ENCODE results near the gene IDH3B. TPM values are rescaled to one million over a fixed set of nuclear protein-coding genes. Genes with fewer than 3 reads are reported as not detected.

The IDH3B gene
- total RNA-seq, 1 experiment from 2014 or later = 132 TPM

- TF ChIP-seq YY1 (IDR thresholded peaks at IDR 0.05; ENCODE audit: extremely low read depth, insufficient replicate concordance, low read depth, low read length) (peak; percentile 97), CBX3 (IDR thresholded peaks at IDR 0.05; ENCODE audit: low read depth) (no peak), POLR2AphosphoS5 (IDR thresholded peaks at IDR 0.05; ENCODE audit: low read depth, low read length) (peak; percentile 95), EZH2 (IDR thresholded peaks at IDR 0.05) (no peak), SIN3A (IDR thresholded peaks at IDR 0.05; ENCODE audit: low read depth) (peak; percentile 88), ZNF274 (IDR thresholded peaks at IDR 0.05; ENCODE audit: low read depth, low read length) (no peak)
These were observed at the start of gene IDH3B (continued) for GRCh38 chr20:2663887-2664719.

GRCh38 chr20:2713285-2713684 lies 49.3 kb upstream of the IDH3B start:
- no peak overlapping the region for H2AFZ ChIP-seq (ENCODE audit: low read depth, low read length, poor library complexity, severe bottlenecking)
- H3K36me3 ChIP-seq (ENCODE audit: control insufficient read depth in 1 of 2, insufficient read depth in 2 of 2, low read length in 2 of 2) = no peaks in the 10 kb centered on the region
- ChIA-PET CTCF (interaction anchor here (0.6 to 1.4 kb wide), 2 partner anchors 27 to 287 kb away, joined by 3 read pairs; no protein-coding TSS in a partner anchor), POLR2A (no interaction called here), RAD21 (ENCODE audit: low non-redundant PET in 1 of 2, low total read pairs in 2 of 2, uncharacterized antibody in 2 of 2, unreplicated experiment in 2 of 2) (no interaction called here)
- H3K9ac ChIP-seq (ENCODE audit: low read length) = no peak overlapping the region
- no peaks in the 10 kb centered on the region for H3K9me3 ChIP-seq (ENCODE audit: control insufficient read depth in 1 of 2, insufficient read depth in 1 of 2, low read depth in 1 of 2, low read length in 2 of 2)
- no peaks in the 10 kb centered on the region for H4K20me1 ChIP-seq (ENCODE audit: insufficient read depth)
- DNase-seq (ENCODE audit: low read depth, low spot score) (no peak), ATAC-seq (peak; percentile 83)
- H3K4me2 ChIP-seq (ENCODE audit: low read length) = no peak overlapping the region
- H3K79me2 ChIP-seq (ENCODE audit: insufficient read depth, low read length) = no peaks in the 10 kb centered on the region
- H3K4me1 ChIP-seq (ENCODE audit: control insufficient read depth in 1 of 2, insufficient read depth in 2 of 2, low read length in 2 of 2) = no peaks in the 10 kb centered on the region
- H3K27me3 ChIP-seq (ENCODE audit: insufficient read depth, low read length) = no peaks in the 10 kb centered on the region
- intact Hi-C loops (cut with micrococcal nuclease) = no loop called here
- H3K27ac ChIP-seq (ENCODE audit: low read depth, low read length) = no peak overlapping the region
- H3K4me3 ChIP-seq (replicated peaks in 1 of 2; ENCODE audit: low read depth in 1 of 2, low read length in 2 of 2) = no peak overlapping the region
- TF ChIP-seq CTCF (IDR thresholded peaks at IDR 0.05 in 2 of 3, conservative IDR thresholded peaks at IDR 0.05 in 1 of 3; ENCODE audit: borderline replicate concordance in 1 of 3, insufficient read depth in 1 of 3, low read depth in 2 of 3, low read length in 2 of 3) = peak; percentile 38 to 60 (median 47); a peak in 4 of 6 replicates
- TF ChIP-seq RAD21 (IDR thresholded peaks at IDR 0.05; ENCODE audit: low read depth) = peak; percentile 55
- TF ChIP-seq JUND (IDR thresholded peaks at IDR 0.05) = no peak
- TF ChIP-seq CEBPB (IDR thresholded peaks at IDR 0.05; ENCODE audit: low read depth) = no peak
- TF ChIP-seq REST (IDR thresholded peaks at IDR 0.05; ENCODE audit: low read depth) = no peak
- TF ChIP-seq ATF3 (IDR thresholded peaks at IDR 0.05) = no peak
- TF ChIP-seq CBX3 (IDR thresholded peaks at IDR 0.05; ENCODE audit: low read depth) = no peak
- no peak for TF ChIP-seq SRF (IDR thresholded peaks at IDR 0.05; ENCODE audit: low read depth)
- no peak for TF ChIP-seq POLR2AphosphoS5 (IDR thresholded peaks at IDR 0.05; ENCODE audit: low read depth, low read length)
- BruUV-seq (replicated peaks) = no TSS peak
- no peaks in the 10 kb centered on the region for H3K9me2 ChIP-seq (ENCODE audit: insufficient read depth)
